IMR-90 (cell line): ENCODE results near the gene KDM8.

Experiments used
- CTCF ChIP-seq: conservative IDR thresholded peaks from 2 replicates; pipeline ENCODE4 v1.5.1; 2012; ENCODE audit warnings: mild to moderate bottlenecking, low read depth, low read length, improper control_type of control experiment
- FOS ChIP-seq: fragments of 150-350 bp; IDR thresholded peaks from 2 replicates; pipeline ENCODE4 v1.6.1; 2016; ENCODE audit warnings: low read depth, low read length
- POLR2A ChIP-seq: IDR thresholded peaks from 2 replicates; pipeline ENCODE4 v1.6.1; 2012; ENCODE audit warnings: mild to moderate bottlenecking, low read depth, low read length
- TF ChIP-seq, protein P1 (sequence below): fragments of 150-350 bp; IDR thresholded peaks from 2 replicates; pipeline ENCODE4 v1.6.1; 2016; ENCODE audit warnings: low read depth, mild to moderate bottlenecking, low read length, moderate library complexity, borderline replicate concordance
- TF ChIP-seq, protein P2 (sequence below): fragments of 150-350 bp; IDR thresholded peaks from 2 replicates; pipeline ENCODE4 v1.6.1; 2017; ENCODE audit warnings: mild to moderate bottlenecking, antibody characterized with exemption, low read length, low read depth

- TF ChIP-seq CTCF (no peak), POLR2A (no peak), FOS (no peak)
- TF ChIP-seq, protein P1, sequence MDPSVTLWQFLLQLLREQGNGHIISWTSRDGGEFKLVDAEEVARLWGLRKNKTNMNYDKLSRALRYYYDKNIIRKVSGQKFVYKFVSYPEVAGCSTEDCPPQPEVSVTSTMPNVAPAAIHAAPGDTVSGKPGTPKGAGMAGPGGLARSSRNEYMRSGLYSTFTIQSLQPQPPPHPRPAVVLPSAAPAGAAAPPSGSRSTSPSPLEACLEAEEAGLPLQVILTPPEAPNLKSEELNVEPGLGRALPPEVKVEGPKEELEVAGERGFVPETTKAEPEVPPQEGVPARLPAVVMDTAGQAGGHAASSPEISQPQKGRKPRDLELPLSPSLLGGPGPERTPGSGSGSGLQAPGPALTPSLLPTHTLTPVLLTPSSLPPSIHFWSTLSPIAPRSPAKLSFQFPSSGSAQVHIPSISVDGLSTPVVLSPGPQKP, result no peak
- TF ChIP-seq, protein P2, sequence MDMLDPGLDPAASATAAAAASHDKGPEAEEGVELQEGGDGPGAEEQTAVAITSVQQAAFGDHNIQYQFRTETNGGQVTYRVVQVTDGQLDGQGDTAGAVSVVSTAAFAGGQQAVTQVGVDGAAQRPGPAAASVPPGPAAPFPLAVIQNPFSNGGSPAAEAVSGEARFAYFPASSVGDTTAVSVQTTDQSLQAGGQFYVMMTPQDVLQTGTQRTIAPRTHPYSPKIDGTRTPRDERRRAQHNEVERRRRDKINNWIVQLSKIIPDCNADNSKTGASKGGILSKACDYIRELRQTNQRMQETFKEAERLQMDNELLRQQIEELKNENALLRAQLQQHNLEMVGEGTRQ, result no peak
Measured at GRCh38 chr16:27199235-27199586, 4.1 kb upstream of the KDM8 start.
